Adrenal gland (tissue), 12 donors: ENCODE data around the gene OVAAL. TPM values are rescaled to one million over a fixed set of nuclear protein-coding genes. Genes with fewer than 3 reads are reported as not detected.

Source experiments
- DNase-seq, 7 donors: peaks; one replicate each; pipeline ENCODE4 v3.0.0-alpha.2; 2019 to 2020
- H3K27ac ChIP-seq, 5 donors: fragments of 200-600 bp; sonication (generic) in 4 of 5; 1 replicate in 3 of 5; 2 replicates in 2 of 5; pipeline versions ENCODE4 v1.5.1 to v1.8.0; 2016 to 2020; ENCODE audit warnings: mild to moderate bottlenecking in 1 of 5
- H3K27me3 ChIP-seq: fragments of 200-600 bp; 2 replicates; pipeline ENCODE4 v1.8.0; 2021
- H3K36me3 ChIP-seq, 2 donors: fragments of 200-600 bp; replicated peaks in 1 of 2; 1 replicate in 1 of 2; 2 replicates in 1 of 2; pipeline versions ENCODE4 v1.5.1 to v1.8.0; 2018 to 2022
- H3K4me1 ChIP-seq, 2 donors: fragments of 200-600 bp; replicated peaks in 1 of 2; 1 replicate in 1 of 2; 2 replicates in 1 of 2; pipeline versions ENCODE4 v1.5.1 to v1.8.0; 2018 to 2021
- H3K4me3 ChIP-seq, 4 donors: fragments of 200-600 bp; sonication (generic) in 3 of 4; one replicate each; pipeline ENCODE4 v1.5.1; 2016 to 2018
- H3K9me3 ChIP-seq, 3 donors: fragments of 200-600 bp; sonication (generic) in 1 of 3; replicated peaks in 1 of 3; 1 replicate in 2 of 3; 2 replicates in 1 of 3; pipeline versions ENCODE4 v1.5.1 to v1.8.0; 2016 to 2021
- CTCF ChIP-seq, 6 experiments: fragments of 450-650 bp in 4 of 6; fragments of 200-600 bp in 2 of 6; sonication (generic) in 1 of 6; IDR thresholded peaks; 1 replicate in 5 of 6; 2 replicates in 1 of 6; pipeline versions ENCODE4 v1.5.1 to v1.8.0; 2016 to 2021; ENCODE audit warnings: antibody characterized with exemption in 6 of 6, mild to moderate bottlenecking in 2 of 6, moderate library complexity in 1 of 6
- POLR2A ChIP-seq, 2 donors: fragments of 450-650 bp; IDR thresholded peaks; one replicate each; pipeline ENCODE4 v1.6.1; 2017; ENCODE audit warnings: antibody characterized with exemption in 2 of 2, mild to moderate bottlenecking in 2 of 2, moderate library complexity in 1 of 2
- WGBS, 4 donors: extraction: QIAGEN DNeasy Blood & Tissue Kit in 2 of 4; methylation state at CpG; one replicate each; pipeline versions ENCODE4 v1.1.5 to v1.1.7; 2013 to 2017; 5-methylcytosine and 5-hydroxymethylcytosine counted together
- intact Hi-C, 2 donors: fragments of 100-400 bp; cut with DNase I; formaldehyde crosslinking; loops; one replicate each; pipeline versions ENCODE4 v1.14.1 to v1.15.0; 2022 to 2023
- polyA plus RNA-seq, 3 donors: library from polyadenylated mRNA; stranded (reverse); fragments of 200-250 nt in 2 of 3; fragments of 350-450 nt in 1 of 3; fragmentation: Illumina TruSeq in 1 of 3; extraction: RNeasy Lipid Tissue Mini Kit (QIAGEN cat#74804) in 1 of 3; gene quantifications; one replicate each; pipeline ENCODE4 v1.2.3, GENCODE V29; 2013 to 2014
- total RNA-seq, 9 donors: library from RNA; depleted of rRNA in 4 of 9; stranded (reverse); fragments of >200 nt in 4 of 9; fragments of 120-200 nt in 1 of 9; fragmentation: NEBNext Ultra II Directional in 1 of 9; extraction: Animal tissue kit (Norgen Biotek cat#: 25700) in 1 of 9; gene quantifications; one replicate each; pipeline versions ENCODE4 v1.1.0 to v1.2.4, GENCODE V29; 2013 to 2023
- donor health status: healthy with polysubstance abuse.
- donor health status: Bipolar disorder and iron deficiency.
- donor health status: DM: yes; HTN: yes; CAD: no.
- donor health status: DM: no; HTN: no; CAD: no.
- donor health status: DM: no; HTN: no; CAD: no.
- donor health status: DM: yes; HTN: yes; CAD: no.

OVAAL gene
- total and polyA plus RNA-seq, 12 donors, result 0.14 TPM; not detected in 11

- 48 to 57% (median 49%) methylated on average over 6 of the region's 6 CpGs for WGBS, 4 donors
- no peaks in the 10 kb centered on the region for H3K9me3 ChIP-seq
- H3K4me1 ChIP-seq, result peaks cover 15 to 27% of the 10 kb centered on the region in 2 donors
- TF ChIP-seq POLR2A (IDR thresholded peaks at IDR 0.05), result no peak
- no peak for TF ChIP-seq CTCF (IDR thresholded peaks at IDR 0.05)
- H3K36me3 ChIP-seq, result no peaks in the 10 kb centered on the region
- no peak overlapping the region for H3K4me3 ChIP-seq
- intact Hi-C loops, result no loop called here
- peak; percentile 79 to 91 (median 85) for DNase-seq
- H3K27me3 ChIP-seq, result no peaks in the 10 kb centered on the region
- peak overlapping the region; percentile 44 to 82 (median 51) for H3K27ac ChIP-seq
Observed at GRCh38 chr1:180579961-180580611, 21.3 kb downstream of the OVAAL start.

GRCh38 chr1:180581635-180582039 is 22.9 kb downstream of the OVAAL start:
- no peak for TF ChIP-seq POLR2A (IDR thresholded peaks at IDR 0.05)
- TF ChIP-seq CTCF (IDR thresholded peaks at IDR 0.05), result no peak
- DNase-seq, result peak in 1 of 7 donors; percentile 5
- H3K27me3 ChIP-seq, result no peaks in the 10 kb centered on the region
- intact Hi-C loops, result no loop called here
- H3K36me3 ChIP-seq, result no peaks in the 10 kb centered on the region
- H3K4me1 ChIP-seq, result peaks cover 21 to 40% of the 10 kb centered on the region in 2 donors
- H3K4me3 ChIP-seq, result no peak overlapping the region
- H3K9me3 ChIP-seq, result no peaks in the 10 kb centered on the region
- peak overlapping the region in 1 of 5 donors; percentile 50 for H3K27ac ChIP-seq
- 70 to 79% (median 75%) methylated on average over 1 of the region's 1 CpG for WGBS, 4 donors

- H3K27ac ChIP-seq, result peak overlapping the region; percentile 36 to 78 (median 61)
- 90 to 95% (median 94%) methylated on average over 8 of the region's 8 CpGs for WGBS, 4 donors
- H3K4me3 ChIP-seq, result no peak overlapping the region
- H3K27me3 ChIP-seq, result no peaks in the 10 kb centered on the region
- H3K36me3 ChIP-seq, result no peaks in the 10 kb centered on the region
- TF ChIP-seq POLR2A (IDR thresholded peaks at IDR 0.05) (no peak), CTCF (IDR thresholded peaks at IDR 0.05) (no peak)
- no peaks in the 10 kb centered on the region for H3K9me3 ChIP-seq
- intact Hi-C loops, result no loop called here
- no peak for DNase-seq
- peaks cover 15 to 32% of the 10 kb centered on the region in 2 donors for H3K4me1 ChIP-seq
Observed at GRCh38 chr1:180584869-180585268, 26.1 kb downstream of the OVAAL start.

- DNase-seq, result no peak
- Histone ChIP-seq H3K27ac (peak overlapping the region; percentile 12 to 78 (median 36)), H3K4me1 (peaks cover 9 to 23% of the 10 kb centered on the region in 2 donors), H3K4me3 (no peak overlapping the region), H3K9me3 (no peaks in the 10 kb centered on the region), H3K27me3 (no peaks in the 10 kb centered on the region), H3K36me3 (no peaks in the 10 kb centered on the region)
- intact Hi-C loops, result no loop called here
- TF ChIP-seq CTCF (IDR thresholded peaks at IDR 0.05) (no peak), POLR2A (IDR thresholded peaks at IDR 0.05) (no peak)
- WGBS, 4 donors, result 57 to 87% (median 76%) methylated on average over 1 to 4 of the region's 4 CpGs
Observed at GRCh38 chr1:180585994-180586359, 27.2 kb downstream of the OVAAL start.
